Hematopoietic multipotent progenitor cell treated with erythropoietin and hydrocortisone succinate and interleukin-3 and kit ligand, for 8 days (in vitro differentiated cells): ENCODE data around the gene CHAC1.
A peak's percentile ranks its signal among the peaks of the same experiment; 100 is the strongest.

Experiments used
- DNase-seq: peaks from one replicate; pipeline ENCODE4 v3.0.0-alpha.2; 2015

Gene CHAC1

GRCh38 chr15:40925495-40925862, 27.8 kb upstream of the CHAC1 start:
- no peak for DNase-seq

DNA sequence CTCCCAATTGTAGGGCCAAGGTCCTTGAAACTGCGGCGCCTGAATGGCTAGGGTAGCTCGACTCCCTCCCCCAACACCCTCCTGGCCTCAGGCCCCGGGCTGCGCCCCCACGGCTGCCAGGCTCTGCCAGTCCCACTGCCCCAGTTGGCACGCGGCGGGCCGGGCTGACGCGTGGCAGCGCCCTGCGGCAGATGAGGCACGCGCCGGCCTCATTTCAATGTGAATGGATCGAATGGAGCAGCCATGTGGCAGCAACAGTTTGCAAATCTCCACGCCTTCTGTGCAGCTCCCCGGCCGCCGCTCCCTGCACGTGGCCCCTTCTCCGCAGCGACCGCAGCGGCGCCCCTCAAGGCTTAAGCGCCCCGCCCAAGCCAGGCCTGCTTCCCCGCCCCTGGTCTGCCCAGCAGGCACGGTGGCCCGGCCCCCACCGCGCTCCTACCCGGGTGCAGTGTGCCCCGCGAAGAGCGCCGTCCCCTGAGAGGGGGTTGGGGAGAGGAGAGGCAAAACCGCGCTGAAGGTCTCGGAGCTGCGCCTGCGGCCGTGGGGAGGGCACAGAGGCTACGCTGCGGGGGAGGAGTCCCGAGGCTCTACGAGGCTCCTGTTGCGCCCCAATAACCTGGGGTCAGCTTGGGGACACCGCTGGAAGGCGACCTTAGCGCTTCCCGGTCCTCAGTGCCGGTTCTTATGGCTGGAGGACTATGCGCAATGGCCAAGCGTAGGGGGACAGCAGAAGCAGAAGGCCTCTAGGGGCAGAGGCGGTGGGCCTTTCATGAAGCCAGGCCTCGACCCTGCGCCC, 27.2 kb upstream of the CHAC1 start:
- DNase-seq: peak; percentile 46

GRCh38 chr15:40926659-40927494, 26.4 kb upstream of the CHAC1 start:
- DNase-seq: no peak

- no peak for DNase-seq
These were observed 25.8 kb upstream of the CHAC1 start for GRCh38 chr15:40927495-40927872.

DNA sequence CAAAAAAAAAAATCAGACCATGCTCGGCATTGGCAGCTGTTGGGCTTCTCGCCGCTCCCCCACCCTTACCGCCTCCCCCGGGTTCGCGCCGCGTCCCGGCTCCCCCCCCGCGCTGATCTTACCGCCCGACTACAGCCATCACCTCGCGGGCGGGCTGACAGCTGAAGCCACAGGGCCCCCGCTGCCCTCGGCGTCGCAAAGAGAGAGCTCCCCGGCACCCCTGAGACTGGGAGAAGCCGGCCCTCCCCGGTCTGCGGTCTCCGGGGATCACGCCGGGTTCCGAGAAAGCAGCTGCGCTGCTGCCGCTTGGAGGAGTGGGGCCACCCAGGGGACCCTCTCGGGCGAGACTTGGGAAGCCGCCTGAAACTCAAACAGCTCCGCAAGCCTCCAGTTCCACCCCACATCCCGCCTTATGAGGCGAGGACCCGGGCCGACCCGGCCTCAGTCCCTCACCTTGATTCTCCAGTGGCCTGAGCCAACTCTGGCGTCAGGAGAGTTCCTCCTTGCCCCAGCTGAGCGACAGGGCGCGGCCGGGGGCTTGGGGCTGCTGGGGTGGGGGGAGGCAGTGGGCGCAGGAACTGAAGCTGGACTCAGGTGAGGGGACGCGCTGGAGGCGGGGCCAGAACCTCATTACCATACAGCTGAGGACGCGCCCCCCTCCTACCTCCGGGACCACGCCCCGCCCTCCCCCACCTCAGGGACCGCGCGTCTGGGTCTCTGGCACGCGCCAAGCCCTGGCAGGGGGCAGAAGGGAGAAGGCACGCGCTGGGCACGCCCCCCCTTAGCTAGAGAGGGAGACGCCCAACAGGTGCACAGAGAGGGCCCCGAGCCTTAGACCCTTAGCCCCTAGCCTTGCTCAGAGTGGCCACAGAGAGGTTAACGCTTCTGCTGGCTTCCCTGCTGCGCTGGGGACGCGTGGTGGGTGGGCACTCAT, 25.1 kb upstream of the CHAC1 start:
- DNase-seq: no peak

GRCh38 chr15:40928821-40929659, 24.2 kb upstream of the CHAC1 start, which contains the start of gene DLL4:
TSS of gene DLL4 (plus strand) at chr15:40929340. CDS start at chr15:40929669, 329 bp downstream.
- DNase-seq: peak; percentile 29

GRCh38 chr15:40929660-40930429, 23.4 kb upstream of the CHAC1 start:
- DNase-seq: no peak

DNA sequence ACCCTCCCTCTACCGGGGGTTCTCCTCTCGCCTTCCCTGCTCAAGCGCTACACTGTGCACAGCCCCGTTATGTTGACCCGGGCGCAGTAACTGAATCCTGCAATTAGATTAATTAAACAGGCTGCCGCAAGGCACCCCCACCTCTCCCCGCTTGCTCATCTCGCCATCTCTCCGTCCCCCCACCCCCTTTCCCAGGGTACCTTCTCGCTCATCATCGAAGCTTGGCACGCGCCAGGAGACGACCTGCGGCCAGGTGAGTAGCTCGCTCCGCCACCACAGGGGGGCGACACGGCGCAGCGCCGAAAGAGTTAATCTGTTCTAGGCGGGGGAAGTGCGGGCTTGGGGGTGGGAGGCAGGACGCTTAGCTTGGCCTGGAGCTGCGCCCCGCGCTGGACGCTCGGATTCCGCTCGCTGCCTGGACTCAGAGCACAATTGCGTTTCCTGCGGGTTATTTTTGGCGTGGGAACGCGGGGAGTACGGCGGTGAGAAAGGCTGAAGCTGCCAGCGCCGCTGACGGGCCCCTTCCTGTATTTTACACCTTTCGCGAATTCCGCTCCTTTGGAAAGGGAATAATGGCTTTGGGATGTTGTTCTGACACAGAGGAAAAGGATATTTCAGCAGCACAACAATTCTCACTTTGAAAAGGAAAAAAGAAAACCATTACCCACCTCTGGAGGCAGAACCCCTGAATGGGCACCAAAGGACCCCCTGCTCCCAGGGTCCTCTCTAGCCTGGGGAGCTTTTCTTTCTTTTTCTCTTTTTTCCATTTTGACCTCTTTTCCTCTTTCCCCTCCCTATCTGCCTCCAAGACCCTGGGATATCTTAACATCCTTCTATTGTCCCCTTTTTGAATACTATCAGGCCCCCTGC, 22.6 kb upstream of the CHAC1 start:
- no peak for DNase-seq

- DNase-seq: no peak
These were observed 21.8 kb upstream of the CHAC1 start for GRCh38 chr15:40931300-40932142.

DNA sequence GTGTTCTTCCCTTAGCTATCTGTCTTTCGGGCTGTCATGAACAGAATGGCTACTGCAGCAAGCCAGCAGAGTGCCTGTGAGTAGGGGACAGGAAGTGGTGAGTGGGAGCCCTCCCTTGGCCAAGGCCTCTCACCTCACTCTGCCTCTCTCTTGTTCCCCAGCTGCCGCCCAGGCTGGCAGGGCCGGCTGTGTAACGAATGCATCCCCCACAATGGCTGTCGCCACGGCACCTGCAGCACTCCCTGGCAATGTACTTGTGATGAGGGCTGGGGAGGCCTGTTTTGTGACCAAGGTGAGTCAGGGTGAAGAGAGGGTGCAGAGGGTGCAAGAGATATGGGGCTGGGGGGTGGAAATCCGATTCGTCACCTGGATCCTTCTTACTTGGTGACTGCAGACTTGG, 21.1 kb upstream of the CHAC1 start:
- DNase-seq: no peak

- no peak for DNase-seq
These were observed 20.4 kb upstream of the CHAC1 start for GRCh38 chr15:40932649-40933516.

- DNase-seq: peak; percentile 71
These were observed 19.8 kb upstream of the CHAC1 start for GRCh38 chr15:40933517-40933902.

DNA sequence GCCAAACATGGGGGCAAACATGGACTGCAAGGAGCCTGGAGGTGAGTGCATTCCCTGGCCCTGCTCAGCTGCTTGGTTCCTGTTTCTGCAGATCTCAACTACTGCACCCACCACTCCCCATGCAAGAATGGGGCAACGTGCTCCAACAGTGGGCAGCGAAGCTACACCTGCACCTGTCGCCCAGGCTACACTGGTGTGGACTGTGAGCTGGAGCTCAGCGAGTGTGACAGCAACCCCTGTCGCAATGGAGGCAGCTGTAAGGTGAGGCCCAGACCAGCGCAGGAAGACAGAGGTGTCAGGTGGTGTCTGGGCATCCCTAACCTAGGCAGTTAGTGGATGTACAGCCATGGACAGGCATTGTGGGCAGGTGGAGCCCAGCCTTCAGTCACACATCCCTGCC, 18.8 kb upstream of the CHAC1 start:
- no peak for DNase-seq

GRCh38 chr15:40936234-40936708, 17.0 kb upstream of the CHAC1 start:
- no peak for DNase-seq

GRCh38 chr15:40936709-40937666, 16.3 kb upstream of the CHAC1 start:
- no peak for DNase-seq

- DNase-seq: peak; percentile 49
These were observed 15.3 kb upstream of the CHAC1 start for GRCh38 chr15:40937762-40938535.
